NAMALWA (cell line): ENCODE data around the gene CFHR5.
"Not testable (repeated sequence)": the region's sequence is repeated elsewhere in the genome, so short reads cannot be mapped to it uniquely, and the experiment has no call there.

Source experiments
- DNase-seq: peaks from one replicate; pipeline ENCODE4 v3.0.0-alpha.2; 2015; ENCODE audit warnings: low spot score

CFHR5 gene

DNA sequence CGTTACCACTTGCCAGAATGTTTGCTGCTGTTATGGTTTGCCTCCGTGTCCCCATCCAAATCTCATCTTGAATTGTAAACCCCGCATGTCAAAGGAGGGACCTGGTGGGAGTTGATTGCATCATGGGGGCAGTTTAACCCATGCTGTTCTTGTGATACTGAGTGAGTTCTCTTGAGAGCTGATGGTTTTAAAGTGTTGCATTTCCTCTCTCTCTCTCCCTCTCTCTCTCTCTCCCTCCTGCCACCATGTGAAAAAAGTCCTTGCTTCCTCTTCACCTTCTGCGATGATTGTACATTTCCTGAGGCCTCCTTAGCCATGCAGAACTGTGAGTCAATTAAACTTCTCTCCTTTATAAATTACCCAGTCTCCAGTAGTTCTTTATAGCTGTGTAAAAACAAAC is 44.4 kb downstream of the CFHR5 start:
- no peak for DNase-seq

DNA sequence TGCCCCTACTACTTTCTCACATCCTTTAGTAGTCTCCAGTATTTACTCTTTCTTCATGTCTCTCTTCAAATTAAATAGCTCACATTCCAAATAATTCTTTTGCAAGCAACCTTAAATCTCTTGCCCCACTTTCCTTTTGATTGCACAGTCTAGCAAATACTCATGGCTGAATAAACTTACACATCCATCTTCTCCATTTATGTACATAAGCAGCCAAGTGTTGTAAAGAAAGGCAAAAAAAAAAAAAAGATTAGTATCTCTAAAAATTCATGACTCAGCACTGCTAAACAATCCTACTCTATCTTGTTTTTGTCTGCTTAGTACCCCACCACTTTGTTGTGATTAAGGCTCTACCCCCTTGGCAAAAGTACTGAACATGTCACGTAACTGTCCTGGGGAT is 47.1 kb downstream of the CFHR5 start:
- no peak for DNase-seq

DNA sequence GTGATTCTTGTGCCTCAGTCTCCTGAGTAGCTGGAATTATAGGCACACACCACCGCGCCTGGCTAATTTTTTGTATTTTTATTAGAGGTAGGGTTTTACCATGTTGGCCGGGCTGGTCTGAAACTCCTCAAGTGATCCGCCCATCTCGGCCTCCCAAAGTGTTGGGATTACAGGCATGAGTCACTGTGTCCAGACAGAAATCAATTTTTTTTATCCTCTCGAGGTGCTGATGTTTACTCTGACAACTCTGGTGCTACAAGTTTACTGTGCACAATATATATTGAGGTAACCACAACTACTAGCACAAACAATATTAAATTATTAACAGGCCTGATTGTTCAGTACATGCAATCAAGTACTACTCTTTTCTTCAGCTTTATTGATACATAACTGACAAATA is 50.0 kb downstream of the CFHR5 start:
- no peak for DNase-seq

DNA sequence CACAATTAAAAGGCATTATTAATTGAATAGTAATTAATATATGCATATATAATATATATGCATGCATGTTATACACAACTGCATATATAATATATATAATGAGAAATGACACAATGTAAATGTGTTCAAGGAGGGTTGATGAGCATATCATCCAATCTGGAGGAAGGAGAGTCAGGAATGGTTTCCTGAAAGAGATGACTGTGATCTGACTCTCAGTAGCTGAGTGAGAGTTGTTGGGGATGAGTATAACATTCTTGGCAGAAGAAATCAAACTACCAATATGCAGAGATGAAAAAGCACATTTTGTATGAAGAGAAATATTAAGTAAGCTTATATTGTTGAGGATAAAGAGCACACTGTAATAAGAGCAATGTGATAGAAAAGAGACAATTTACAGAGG is 52.4 kb downstream of the CFHR5 start:
- DNase-seq = no peak

DNA sequence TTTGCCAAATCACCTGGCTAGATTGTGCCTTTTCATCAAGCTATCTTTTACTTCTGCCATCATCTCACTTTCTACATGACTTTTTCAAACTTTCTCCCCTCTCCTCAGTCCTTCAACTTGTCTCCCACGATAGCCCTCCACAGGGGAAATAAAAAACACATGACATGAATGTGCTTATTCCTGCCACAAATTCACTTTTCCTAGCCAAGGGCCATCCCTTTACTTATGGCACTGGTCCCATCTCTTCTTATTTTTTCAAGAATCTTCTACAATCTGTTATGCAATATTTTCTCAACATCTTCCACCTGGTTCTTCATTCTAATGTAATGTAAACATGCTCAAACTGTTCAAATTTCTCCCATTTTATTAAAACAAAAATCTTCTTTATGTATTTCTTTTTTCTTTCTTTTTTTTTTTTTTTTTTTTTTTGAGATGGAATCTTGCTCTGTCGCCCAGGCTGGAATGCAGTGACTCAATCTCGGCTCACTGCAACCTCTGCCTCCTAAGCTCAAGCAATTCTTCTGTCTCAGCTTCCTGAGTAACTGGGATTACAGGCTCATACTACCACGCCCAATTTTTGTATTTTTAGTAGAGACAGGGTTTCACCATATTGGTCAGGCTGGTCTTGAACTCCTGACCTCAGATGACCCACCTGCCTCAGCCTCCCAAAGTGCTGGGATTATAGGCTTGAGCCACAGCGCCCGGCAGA is 57.4 kb downstream of the CFHR5 start:
- not testable (repeated sequence) for DNase-seq

DNA sequence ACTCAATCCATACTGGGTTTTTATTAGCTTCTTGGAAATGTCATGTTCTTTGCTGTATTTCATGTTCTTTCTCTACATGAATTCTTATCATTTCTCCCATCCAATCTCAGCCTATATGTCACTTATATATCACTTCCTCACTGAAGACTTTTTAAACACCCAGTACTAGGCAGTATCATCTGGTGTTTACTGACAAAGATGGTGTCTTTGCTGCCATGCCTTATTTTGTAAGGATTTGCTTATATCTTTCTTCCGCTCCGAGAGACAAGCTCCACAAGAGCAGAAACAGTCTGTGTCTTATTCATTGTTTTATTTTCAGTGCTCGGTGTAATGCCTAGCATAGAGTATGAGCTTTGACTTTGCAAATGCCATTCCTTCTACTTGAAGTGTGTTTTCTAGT is 59.5 kb downstream of the CFHR5 start:
- no peak for DNase-seq

DNA sequence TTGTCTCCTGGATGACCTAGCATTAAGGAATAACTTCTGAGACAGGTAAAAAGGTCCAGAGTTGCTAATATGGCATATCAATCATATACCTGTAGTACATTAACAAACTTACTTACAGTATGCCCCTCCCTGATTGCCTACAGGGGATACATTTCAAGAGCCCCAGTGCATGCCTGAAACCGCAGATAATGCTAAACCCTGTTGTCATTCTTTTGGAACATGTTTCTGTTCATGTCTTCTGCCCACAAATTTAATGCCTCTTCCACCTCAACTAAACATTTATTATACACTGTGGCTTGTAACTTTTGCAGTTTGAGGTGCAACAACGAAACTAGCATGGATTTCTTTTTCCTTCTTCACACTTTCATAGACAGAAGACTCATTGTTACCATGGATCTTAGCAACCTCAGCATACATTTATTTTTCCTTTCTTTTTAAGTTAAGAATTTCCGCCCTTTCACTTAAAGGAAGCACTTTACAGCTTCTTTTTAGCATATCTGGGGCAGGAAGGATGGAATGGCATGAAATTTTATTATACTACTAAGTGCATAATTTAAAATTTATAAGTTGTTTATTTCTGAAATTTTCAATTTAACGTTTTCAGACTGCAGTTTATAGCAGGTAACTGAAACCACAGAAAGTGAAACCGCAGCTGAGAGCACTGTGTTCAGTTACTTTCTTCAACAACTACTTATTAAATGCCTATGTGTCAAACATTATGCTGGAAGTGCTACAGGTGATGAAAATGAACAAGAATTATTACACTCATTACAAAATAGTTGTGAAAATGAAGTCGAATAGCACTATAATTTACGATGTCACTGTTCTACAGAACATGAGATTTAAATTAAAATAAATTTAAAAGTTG is 64.4 kb downstream of the CFHR5 start:
- peak; percentile 6 for DNase-seq

DNA sequence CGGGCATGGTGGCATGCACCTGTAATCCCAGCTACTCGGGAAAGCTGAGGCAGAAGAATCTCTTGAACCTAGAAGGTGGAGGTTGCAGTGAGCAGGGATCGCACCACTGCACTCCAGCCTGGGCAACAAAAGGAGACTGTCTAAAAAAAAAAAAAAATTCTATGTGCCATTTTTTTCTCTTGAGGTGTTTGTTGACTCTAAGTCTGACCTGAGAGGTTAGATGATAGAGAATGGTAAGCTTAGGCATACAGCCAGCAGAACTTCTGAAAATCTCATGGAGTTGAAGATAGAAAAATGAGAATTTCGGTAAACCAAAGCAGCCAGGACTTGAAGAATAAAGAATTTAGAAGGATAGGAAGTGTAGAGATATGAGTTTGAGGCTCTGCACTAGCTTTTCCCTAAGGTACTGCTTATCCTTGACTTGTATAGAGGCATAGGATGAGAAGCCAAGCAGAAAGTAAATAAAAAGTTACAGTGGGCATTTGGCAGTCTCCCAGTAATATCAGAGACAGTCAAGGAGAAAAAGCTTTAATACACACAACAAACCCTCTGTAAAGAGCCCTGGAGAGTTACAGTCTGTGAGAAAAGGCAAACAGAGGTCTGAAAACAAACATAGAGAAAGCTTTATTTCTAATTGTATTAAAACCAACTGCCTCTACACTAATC is 65.5 kb downstream of the CFHR5 start:
- DNase-seq = no peak

DNA sequence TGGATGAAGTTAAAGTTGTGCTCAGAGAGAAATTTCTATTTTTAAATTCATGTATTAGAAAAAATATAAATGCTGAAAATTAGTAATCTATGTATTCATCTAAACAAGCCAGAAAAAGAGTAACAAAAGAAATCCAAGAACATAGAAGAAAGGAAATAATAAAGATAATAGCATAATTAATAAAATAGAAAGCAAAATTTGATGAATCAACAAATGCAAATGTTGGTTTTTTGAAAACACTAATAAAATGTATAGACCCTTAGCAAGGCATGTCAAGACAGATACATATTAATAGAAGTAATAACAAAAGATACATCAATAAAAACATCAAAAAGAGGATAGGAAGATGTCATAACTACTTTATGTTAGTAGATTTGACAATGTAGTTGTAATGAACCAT is 71.7 kb downstream of the CFHR5 start:
- DNase-seq = no peak
